Panc1 (cell line): Measurements from ENCODE around the gene LONRF2. TPM values are rescaled to one million over a fixed set of nuclear protein-coding genes. Genes with fewer than 3 reads are reported as not detected.

Source experiments
- ATAC-seq: fragments of 200-7000 bp; cut with Tn5 transposase; 2 replicates; pipeline ENCODE4 v1.9.1; 2020; ENCODE audit warnings: mild to moderate bottlenecking, moderate library complexity
- BruUV-seq: library from RNA; stranded (reverse); fragments of 400-500 nt; replicated peaks from 2 replicates; lab custom pipeline; 2021; lab: Mats Ljungman, UMichigan
- CTCF ChIA-PET: fragments of 300-600 bp; sonication (Branson Sonifier 250); formaldehyde crosslinking; loops from one replicate; lab custom pipeline; 2022; ENCODE audit warnings: antibody characterized with exemption; lab: Charles Lee
- POLR2A ChIA-PET: fragments of 300-600 bp; sonication (Branson Sonifier 250); formaldehyde crosslinking; loops from one replicate; lab custom pipeline; 2022; ENCODE audit warnings: antibody characterized with exemption; lab: Charles Lee
- DNase-seq: peaks from one replicate; pipeline ENCODE4 v3.0.0-alpha.2; 2010; ENCODE audit warnings: low read depth, low spot score
- H3K27ac ChIP-seq: 2 replicates; pipeline ENCODE4 v1.5.1; 2011; ENCODE audit warnings: mild to moderate bottlenecking, low read length, inconsistent platforms
- H3K27me3 ChIP-seq: fragments of 200-500 bp; sonication (Bioruptor generic); 2 replicates; pipeline ENCODE4 v1.6.0; 2014; ENCODE audit warnings: low read length, inconsistent platforms; ENCODE audit not compliant: control insufficient read depth, insufficient read depth
- H3K36me3 ChIP-seq: fragments of 200-500 bp; sonication (Bioruptor generic); 2 replicates; pipeline ENCODE4 v1.5.1; 2014; ENCODE audit warnings: inconsistent platforms, mild to moderate bottlenecking, low read length, moderate library complexity; ENCODE audit not compliant: control insufficient read depth, insufficient read depth
- H3K4me1 ChIP-seq: 2 replicates; pipeline ENCODE4 v1.5.1; 2011; ENCODE audit warnings: inconsistent platforms, mild to moderate bottlenecking, low read length, moderate library complexity; ENCODE audit not compliant: control insufficient read depth, insufficient read depth
- H3K4me3 ChIP-seq, 2 experiments: 2 replicates each; pipeline ENCODE4 v1.5.1; 2011 to 2012; ENCODE audit warnings: low read depth in 2 of 2, low read length in 2 of 2, mild to moderate bottlenecking in 2 of 2, inconsistent platforms in 1 of 2, moderate library complexity in 1 of 2
- H3K9me3 ChIP-seq: fragments of 200-500 bp; sonication (Bioruptor generic); 2 replicates; pipeline ENCODE4 v1.5.1; 2014; ENCODE audit warnings: low read depth, mild to moderate bottlenecking, inconsistent platforms, low read length, moderate library complexity; ENCODE audit not compliant: control insufficient read depth, insufficient read depth
- CTCF ChIP-seq: fragments of 450-650 bp; IDR thresholded peaks from 2 replicates; pipeline ENCODE4 v1.5.1; 2017; ENCODE audit warnings: mild to moderate bottlenecking
- POLR2AphosphoS5 ChIP-seq: IDR thresholded peaks from 2 replicates; pipeline ENCODE4 v1.6.1; 2012; ENCODE audit warnings: mild to moderate bottlenecking, low read depth, low read length, moderate library complexity
- REST ChIP-seq, 2 experiments: IDR thresholded peaks; 2 replicates each; pipeline ENCODE4 v1.6.1; 2011 to 2012; ENCODE audit warnings: low read depth in 2 of 2, control low read depth in 1 of 2, low read length in 1 of 2, mild to moderate bottlenecking in 1 of 2, moderate library complexity in 1 of 2; ENCODE audit not compliant: insufficient read depth in 1 of 2
- SIN3A ChIP-seq: IDR thresholded peaks from 2 replicates; pipeline ENCODE4 v1.6.1; 2012; ENCODE audit warnings: low read depth, mild to moderate bottlenecking, low read length, moderate library complexity, borderline replicate concordance; ENCODE audit not compliant: insufficient read depth
- TCF7L2 ChIP-seq: IDR thresholded peaks from 2 replicates; pipeline ENCODE4 v1.6.1; 2011; ENCODE audit warnings: mild to moderate bottlenecking, low read depth, low read length, inconsistent platforms
- in situ Hi-C: cut with HindIII; loops from 2 replicates; pipeline ENCODE4 v1.10.0; 2016; ENCODE audit warnings: low sequenced_read_pairs, low pct_unique_long_range_greater_than_20kb
- intact Hi-C: fragments of 100-400 bp; cut with micrococcal nuclease; formaldehyde crosslinking; loops from one replicate; pipeline ENCODE4 v1.10.0; 2022; ENCODE audit not compliant: unreplicated experiment
- total RNA-seq: library from RNA; stranded (reverse); gene quantifications from one replicate; pipeline ENCODE4 v1.2.1, GENCODE V29; 2021; ENCODE audit not compliant: unreplicated experiment

LONRF2 gene
- total RNA-seq, 1 experiment from 2014 or later = 12.9 TPM

GRCh38 chr2:100234141-100234540 is 88.2 kb downstream of the LONRF2 start:
- in situ Hi-C loops (no loop called here), intact Hi-C loops (no loop called here)
- no peak overlapping the region for H3K4me3 ChIP-seq
- H3K27ac ChIP-seq = no peak overlapping the region
- TF ChIP-seq REST (IDR thresholded peaks at IDR 0.05; ENCODE audit: insufficient read depth in 1 of 2, low read depth in 2 of 2, low read length in 1 of 2) (no peak), CTCF (no peak), SIN3A (no peak), TCF7L2 (no peak), POLR2AphosphoS5 (no peak)
- no peak for DNase-seq
- no peaks in the 10 kb centered on the region for H3K9me3 ChIP-seq
- CTCF ChIA-PET = no interaction called here
- no peaks in the 10 kb centered on the region for H3K36me3 ChIP-seq
- no peaks in the 10 kb centered on the region for H3K4me1 ChIP-seq
- POLR2A ChIA-PET = no interaction called here
- ATAC-seq = no peak
- no TSS peak for BruUV-seq
- no peaks in the 10 kb centered on the region for H3K27me3 ChIP-seq

- DNase-seq = no peak
- POLR2A ChIA-PET = no interaction called here
- Histone ChIP-seq H3K4me3 (no peak overlapping the region), H3K27me3 (peaks cover 7% of the 10 kb centered on the region), H3K4me1 (no peaks in the 10 kb centered on the region), H3K36me3 (no peaks in the 10 kb centered on the region), H3K27ac (no peak overlapping the region), H3K9me3 (no peaks in the 10 kb centered on the region)
- in situ Hi-C loops = no loop called here
- CTCF ChIA-PET = no interaction called here
- TF ChIP-seq REST (IDR thresholded peaks at IDR 0.05; ENCODE audit: insufficient read depth in 1 of 2, low read depth in 2 of 2, low read length in 1 of 2) (no peak), CTCF (no peak), TCF7L2 (no peak), POLR2AphosphoS5 (no peak), SIN3A (no peak)
- BruUV-seq = no TSS peak
- intact Hi-C loops = no loop called here
- ATAC-seq = no peak
Measured at GRCh38 chr2:100233061-100233460, 89.2 kb downstream of the LONRF2 start.
